BJ (cell line): Measurements from ENCODE around the gene VPS13A. TPM values are rescaled to one million over a fixed set of nuclear protein-coding genes. Genes with fewer than 3 reads are reported as not detected.
"Not testable (repeated sequence)": the region's sequence is repeated elsewhere in the genome, so short reads cannot be mapped to it uniquely, and the experiment has no call there.

ENCODE experiments used
- CTCF ChIA-PET: fragments of 350-600 bp; formaldehyde crosslinking; extraction: SDS; loops from one replicate; lab custom pipeline; 2021; ENCODE audit warnings: antibody characterized with exemption, inconsistent platforms; lab: Yijun Ruan, JAX
- POLR2A ChIA-PET: fragments of 300-600 bp; sonication (Branson Sonifier 250); formaldehyde crosslinking; extraction: SDS; loops from one replicate; lab custom pipeline; 2021; ENCODE audit warnings: antibody characterized with exemption; lab: Charles Lee
- DNase-seq: peaks from one replicate; pipeline ENCODE4 v3.0.0-alpha.2; 2011; ENCODE audit warnings: low read depth
- H3K27me3 ChIP-seq: 2 replicates; pipeline ENCODE4 v1.6.0; 2011; ENCODE audit warnings: low read length; ENCODE audit not compliant: control insufficient read depth, insufficient read depth
- H3K36me3 ChIP-seq: 2 replicates; pipeline ENCODE4 v1.5.1; 2011; ENCODE audit warnings: low read length; ENCODE audit not compliant: control insufficient read depth, insufficient read depth
- H3K4me3 ChIP-seq: 2 replicates; pipeline ENCODE4 v1.5.1; 2011; ENCODE audit warnings: low read depth, mild to moderate bottlenecking, control low read depth, low read length
- polyA plus RNA-seq: library from polyadenylated mRNA; depleted of rRNA; stranded (reverse); fragments of >200 nt; gene quantifications from 2 replicates; pipeline ENCODE4 v1.2.3, GENCODE V29; 2011
- TF ChIP-seq, protein P1 (sequence below): IDR thresholded peaks from 2 replicates; pipeline ENCODE4 v1.5.1; 2011; ENCODE audit warnings: low read depth, mild to moderate bottlenecking, control low read depth, inconsistent platforms, low read length, moderate library complexity; ENCODE audit not compliant: insufficient read depth

Gene VPS13A
- polyA plus RNA-seq, 1 experiment, result 7.5 TPM

DNA sequence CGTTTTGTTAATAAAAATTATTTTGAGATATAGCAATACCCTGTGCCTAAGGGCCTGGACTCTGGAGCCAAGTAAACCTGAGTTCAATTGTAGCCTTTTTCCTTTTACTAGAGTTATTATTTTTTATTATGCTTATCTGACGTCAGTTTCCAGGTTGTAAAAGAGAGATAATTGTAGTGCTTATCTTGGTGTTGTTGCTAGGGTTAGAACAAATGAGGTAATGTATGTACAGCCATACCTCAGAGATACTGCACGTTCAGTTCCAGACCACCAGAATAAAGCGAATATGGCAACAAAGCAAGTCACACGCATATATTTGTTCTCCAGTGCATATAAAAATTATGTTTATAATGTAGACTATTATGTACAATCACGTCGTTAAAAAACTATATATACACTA lies 215.0 kb downstream of the VPS13A start:
- DNase-seq, result no peak
- Histone ChIP-seq H3K36me3 (no peaks in the 10 kb centered on the region), H3K27me3 (no peaks in the 10 kb centered on the region), H3K4me3 (no peak overlapping the region)
- CTCF ChIA-PET, result no interaction called here
- POLR2A ChIA-PET, result no interaction called here
- TF ChIP-seq, protein P1, sequence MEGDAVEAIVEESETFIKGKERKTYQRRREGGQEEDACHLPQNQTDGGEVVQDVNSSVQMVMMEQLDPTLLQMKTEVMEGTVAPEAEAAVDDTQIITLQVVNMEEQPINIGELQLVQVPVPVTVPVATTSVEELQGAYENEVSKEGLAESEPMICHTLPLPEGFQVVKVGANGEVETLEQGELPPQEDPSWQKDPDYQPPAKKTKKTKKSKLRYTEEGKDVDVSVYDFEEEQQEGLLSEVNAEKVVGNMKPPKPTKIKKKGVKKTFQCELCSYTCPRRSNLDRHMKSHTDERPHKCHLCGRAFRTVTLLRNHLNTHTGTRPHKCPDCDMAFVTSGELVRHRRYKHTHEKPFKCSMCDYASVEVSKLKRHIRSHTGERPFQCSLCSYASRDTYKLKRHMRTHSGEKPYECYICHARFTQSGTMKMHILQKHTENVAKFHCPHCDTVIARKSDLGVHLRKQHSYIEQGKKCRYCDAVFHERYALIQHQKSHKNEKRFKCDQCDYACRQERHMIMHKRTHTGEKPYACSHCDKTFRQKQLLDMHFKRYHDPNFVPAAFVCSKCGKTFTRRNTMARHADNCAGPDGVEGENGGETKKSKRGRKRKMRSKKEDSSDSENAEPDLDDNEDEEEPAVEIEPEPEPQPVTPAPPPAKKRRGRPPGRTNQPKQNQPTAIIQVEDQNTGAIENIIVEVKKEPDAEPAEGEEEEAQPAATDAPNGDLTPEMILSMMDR, result no peak

DNA sequence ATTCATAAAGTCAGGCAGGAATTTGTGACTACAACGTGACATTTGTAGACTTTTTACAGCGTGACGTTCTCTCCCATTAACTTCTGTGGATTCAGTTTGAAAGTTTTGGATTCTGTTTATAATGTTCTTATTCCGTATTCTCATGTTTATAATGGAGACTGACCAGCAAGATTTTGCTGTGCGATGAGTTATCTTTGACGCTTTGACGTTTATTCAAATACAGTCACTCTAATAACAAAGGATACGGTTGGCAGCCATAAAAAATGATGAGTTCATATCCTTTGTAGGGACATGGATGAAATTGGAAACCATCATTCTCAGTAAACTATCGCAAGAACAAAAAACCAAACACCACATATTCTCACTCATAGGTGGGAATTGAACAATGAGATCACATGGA lies 221.2 kb downstream of the VPS13A start:
- H3K27me3 ChIP-seq, POLR2A ChIA-PET, H3K36me3 ChIP-seq, CTCF ChIA-PET, H3K4me3 ChIP-seq, DNase-seq: not testable (repeated sequence)

DNA sequence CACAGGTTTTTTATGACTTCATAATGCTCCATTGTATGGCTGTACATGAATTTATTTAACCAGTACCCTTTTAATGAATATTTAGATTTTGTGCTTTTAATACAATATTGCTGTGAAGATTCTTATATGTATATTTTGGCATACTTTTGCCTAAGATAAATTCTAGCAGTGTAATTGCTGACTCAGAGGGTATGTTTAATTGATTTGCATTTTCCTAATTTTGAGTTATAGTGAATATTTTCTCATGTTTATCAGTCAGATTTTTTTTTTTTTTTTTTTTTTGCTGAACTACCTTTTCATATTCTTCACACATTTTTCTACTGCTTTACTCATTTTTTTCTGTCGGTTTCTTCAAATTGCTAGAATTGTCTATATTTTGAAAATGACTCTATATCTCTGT lies 222.6 kb downstream of the VPS13A start:
- CTCF ChIA-PET, result no interaction called here
- TF ChIP-seq, protein P1, result no peak
- POLR2A ChIA-PET, result no interaction called here
- Histone ChIP-seq H3K36me3 (no peaks in the 10 kb centered on the region), H3K4me3 (no peak overlapping the region), H3K27me3 (no peaks in the 10 kb centered on the region)
- no peak for DNase-seq

DNA sequence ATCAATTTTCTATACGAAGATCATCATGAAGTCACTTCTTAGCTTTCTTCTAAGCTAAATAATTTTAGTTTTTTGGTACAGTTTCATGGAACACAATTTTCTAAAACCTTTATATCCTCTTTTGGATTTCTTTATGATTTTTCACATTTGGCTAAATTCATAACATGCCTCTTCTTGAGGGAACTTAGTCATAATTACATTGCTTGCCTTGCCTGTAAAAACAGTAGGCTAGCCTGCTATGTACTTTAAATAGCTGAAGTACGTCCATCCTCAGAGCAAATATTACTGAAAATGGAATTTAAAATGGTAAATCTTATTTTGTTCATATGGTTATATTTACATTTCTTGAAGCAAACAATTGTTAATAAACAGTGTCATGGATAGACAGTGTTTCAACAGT lies 225.0 kb downstream of the VPS13A start:
- Histone ChIP-seq H3K36me3 (no peaks in the 10 kb centered on the region), H3K27me3 (no peaks in the 10 kb centered on the region), H3K4me3 (no peak overlapping the region)
- ChIA-PET POLR2A (no interaction called here), CTCF (no interaction called here)
- TF ChIP-seq, protein P1, result no peak
- no peak for DNase-seq

DNA sequence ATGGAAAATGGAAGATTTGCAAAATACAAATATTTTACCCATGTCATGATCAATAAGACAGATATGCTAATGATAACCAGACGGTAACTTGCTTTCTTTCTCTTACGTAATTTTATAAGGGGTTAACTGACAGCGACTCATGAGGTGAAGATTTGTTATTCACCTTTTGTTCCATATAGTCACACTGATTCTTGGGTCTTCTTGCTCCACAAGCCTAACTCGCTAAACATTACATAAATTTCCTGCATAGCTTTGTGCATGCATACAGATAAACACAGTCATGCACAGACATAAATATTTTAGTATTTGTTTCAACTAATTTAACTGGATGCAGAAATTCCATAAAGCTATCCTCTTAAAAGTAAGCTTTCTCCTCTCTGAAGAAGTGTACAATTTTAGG lies 225.9 kb downstream of the VPS13A start:
- no peak for DNase-seq
- Histone ChIP-seq H3K27me3 (no peaks in the 10 kb centered on the region), H3K36me3 (no peaks in the 10 kb centered on the region; the same call in 1 of the 2 replicates), H3K4me3 (no peak overlapping the region)
- POLR2A ChIA-PET, result no interaction called here
- TF ChIP-seq, protein P1, result no peak
- CTCF ChIA-PET, result no interaction called here

DNA sequence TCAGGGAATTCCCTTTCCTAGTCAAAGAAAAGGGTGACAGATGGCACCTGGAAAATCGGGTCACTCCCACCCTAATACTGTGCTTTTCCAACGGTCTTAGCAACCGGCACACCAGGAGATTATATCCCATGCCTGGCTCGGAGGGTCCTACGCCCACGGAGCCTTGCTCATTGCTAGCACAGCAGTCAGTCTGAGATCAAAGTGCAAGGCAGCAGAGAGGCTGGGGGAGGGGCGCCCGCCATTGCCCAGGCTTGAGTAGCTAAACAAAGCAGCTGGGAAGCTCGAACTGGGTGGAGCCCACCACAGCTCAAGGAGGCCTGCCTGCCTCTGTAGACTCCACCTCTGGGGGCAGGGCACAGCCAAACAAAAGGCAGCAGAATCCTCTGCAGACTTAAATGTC lies 231.2 kb downstream of the VPS13A start:
- H3K4me3 ChIP-seq, H3K36me3 ChIP-seq, POLR2A ChIA-PET, CTCF ChIA-PET, DNase-seq, H3K27me3 ChIP-seq: not testable (repeated sequence)
